ENCODE data around the gene CLEC9A. TPM values are rescaled to one million over a fixed set of nuclear protein-coding genes. Genes with fewer than 3 reads are reported as not detected.

CLEC9A gene
- total RNA-seq, 2 donors from 2014 or later, result not detected

DNA sequence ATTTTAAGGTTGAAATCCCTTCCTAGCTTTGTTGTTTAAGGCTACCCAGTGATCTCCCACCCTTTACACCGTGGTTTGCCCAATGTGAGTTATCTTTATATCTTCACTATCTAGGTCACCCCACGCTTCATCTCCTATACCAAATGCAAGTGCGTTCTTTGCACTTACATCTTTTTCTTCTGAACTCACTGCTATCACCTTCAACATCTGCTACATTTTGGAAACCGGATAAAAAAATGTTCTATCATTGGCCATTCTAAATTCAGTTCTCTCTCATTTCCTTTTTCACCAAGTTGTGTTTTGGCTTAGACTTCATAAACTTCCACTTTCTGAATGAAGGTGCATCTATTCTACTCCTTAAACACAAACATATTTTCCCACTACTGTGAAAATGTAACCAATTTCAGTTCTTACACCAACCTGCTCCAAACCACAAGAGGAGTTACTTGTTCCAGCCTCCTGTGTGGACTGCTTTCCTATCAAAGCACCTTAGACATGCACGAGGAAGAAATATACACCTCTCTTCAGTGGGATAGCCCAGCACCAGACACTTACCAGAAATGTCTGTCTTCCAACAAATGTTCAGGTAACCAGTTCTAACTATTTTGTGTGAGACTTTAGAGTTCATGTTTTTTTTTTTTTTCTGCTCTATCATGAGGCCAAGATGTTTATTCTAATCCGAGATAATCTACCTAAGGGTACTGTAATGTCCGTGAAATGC lies 21.9 kb downstream of the CLEC9A start:
- intact Hi-C loops (cut with DNase I), result no loop called here
- DNase-seq (no peak), ATAC-seq (no peak)

DNA sequence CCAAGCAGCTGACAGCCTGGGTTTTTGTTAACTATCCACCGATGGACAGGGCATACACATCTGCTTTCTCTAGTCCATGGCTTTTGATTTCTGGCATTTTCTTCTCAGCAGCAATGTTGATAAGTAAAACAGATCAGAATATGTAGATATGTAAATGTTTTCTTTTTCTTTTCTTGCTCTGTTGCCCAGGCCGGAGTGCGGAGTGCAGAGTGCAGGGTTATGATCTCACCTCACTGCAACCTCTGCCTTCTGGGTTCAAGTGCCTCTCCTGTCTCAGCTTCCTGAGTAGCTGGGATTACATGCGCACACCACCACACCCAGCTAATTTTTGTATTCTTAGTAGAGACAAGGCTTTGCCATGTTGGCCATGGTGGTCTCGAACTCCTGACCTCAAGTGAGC lies 27.9 kb downstream of the CLEC9A start:
- intact Hi-C loops (cut with DNase I), result no loop called here
- DNase-seq (no peak), ATAC-seq (no peak)

DNA sequence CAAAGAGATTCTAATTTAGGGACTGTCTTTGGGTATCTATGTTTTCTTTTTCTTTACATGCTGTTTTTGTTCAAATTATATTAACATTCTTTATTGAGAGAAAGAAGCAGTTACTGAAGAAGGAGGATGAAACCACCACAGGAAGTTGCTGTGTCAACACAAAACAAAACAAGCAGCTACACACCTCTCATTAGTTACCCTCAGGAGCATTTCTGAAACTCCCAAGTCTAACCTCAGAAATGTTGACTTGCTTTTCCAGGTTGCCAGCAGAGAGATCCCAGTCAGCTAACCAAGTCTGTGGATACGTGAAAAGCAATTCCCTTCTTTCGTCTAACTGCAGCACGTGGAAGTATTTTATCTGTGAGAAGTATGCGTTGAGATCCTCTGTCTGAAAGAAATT lies 34.8 kb downstream of the CLEC9A start:
- no peak for DNase-seq
- no peak for ATAC-seq
- intact Hi-C loops (cut with DNase I), result no loop called here

DNA sequence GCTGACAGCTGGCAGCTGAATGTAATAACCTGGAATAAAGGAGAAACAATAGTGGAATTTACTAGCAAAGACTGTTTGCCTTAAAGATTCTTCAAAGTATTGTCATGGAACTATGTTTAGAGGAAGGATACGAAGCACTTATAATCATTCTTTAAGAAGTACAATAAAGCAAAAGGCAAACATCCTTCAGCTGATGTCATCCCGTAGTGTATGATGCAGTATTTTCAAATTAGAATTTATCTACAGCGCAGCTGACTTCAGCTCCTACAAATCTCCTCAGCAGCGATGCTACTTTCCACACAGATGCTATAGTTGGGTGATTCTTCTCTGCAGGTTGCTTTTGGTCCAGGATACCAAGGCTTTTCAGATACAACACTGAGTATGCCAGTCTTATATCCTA lies 36.8 kb downstream of the CLEC9A start:
- ATAC-seq, result no peak
- intact Hi-C loops (cut with DNase I), result no loop called here
- no peak for DNase-seq

DNA sequence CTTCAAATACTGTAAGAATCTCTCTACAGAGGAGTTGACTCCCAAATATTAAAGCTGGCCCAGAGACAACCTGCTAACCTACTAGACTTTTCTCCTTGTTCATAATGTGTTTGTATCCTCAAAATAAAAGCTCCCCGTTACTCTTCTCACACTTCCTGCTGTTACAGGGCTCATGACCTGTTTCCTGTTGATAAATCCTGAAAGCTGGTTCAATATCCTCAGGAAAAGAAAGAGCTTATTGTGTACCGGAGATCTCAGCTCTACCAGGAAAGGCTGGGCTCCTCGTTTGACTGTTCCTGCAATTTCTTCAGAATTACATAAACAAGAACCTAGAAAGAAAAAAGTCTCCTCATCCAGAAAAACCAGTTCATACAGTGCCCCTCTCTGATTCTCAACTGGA lies 37.5 kb downstream of the CLEC9A start:
- ATAC-seq (peak; percentile 61 to 75), DNase-seq (no peak)
- intact Hi-C loops (cut with DNase I), result no loop called here

DNA sequence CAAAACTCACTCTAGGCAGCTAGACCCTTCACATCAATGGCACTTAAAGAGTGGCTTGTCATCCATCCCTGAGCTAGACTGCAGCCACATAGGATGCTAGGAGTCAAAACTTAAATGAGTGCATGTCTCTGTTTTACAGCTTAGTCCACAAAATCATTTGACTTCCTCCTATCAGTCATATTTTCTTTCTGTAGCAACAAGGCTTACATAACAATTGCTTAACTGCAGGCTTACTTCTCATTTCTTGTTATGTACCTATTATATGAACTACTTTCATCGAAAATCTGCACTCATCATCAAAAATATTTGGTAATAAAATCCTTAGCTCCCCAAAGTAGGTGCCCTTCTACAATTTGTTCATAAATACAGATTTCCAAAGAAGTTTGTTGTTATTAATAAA lies 38.2 kb downstream of the CLEC9A start:
- no peak for DNase-seq
- intact Hi-C loops (cut with DNase I), result no loop called here
- peak; percentile 57 to 75 for ATAC-seq

DNA sequence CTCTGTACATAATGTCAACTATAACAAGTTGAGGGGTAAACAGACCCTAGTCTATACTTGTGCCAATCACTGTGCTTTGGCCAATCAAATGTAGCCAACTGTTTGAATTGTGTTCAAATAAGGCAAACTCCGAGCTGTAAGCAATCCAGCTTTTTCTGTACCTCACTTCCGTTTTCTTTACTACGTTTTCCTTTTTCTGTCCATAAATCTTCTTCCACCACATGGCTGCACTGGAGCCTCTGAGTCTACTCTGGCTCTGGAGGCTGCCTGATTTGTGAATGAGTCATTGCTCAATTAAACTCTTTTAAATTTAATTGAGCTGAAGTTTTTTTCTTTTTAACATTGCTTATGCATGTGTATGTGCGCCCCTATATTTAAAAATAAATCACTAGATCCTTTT lies 38.6 kb downstream of the CLEC9A start:
- intact Hi-C loops (cut with DNase I), result no loop called here
- ATAC-seq (peak in 1 of 2 donors; percentile 54), DNase-seq (no peak)

DNA sequence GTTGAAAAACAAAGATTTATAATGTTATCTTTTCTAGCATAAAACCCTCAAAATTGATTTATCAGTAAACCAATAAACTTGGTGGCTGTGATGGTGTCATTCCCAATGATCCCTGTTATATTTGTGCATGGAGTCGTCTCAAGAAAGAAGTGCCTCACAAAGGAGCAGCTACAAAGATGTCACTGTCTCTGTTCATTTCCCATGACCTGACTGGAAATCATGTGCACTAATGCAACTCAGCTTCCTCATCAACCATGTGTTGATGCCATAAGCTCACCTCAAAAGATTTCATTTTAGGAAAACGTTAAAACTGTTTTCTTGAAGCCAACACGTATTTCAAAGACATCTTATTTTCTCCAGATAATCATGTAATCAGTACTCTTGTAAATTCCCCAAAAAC lies 39.5 kb downstream of the CLEC9A start:
- no peak for DNase-seq
- intact Hi-C loops (cut with DNase I), result no loop called here

DNA sequence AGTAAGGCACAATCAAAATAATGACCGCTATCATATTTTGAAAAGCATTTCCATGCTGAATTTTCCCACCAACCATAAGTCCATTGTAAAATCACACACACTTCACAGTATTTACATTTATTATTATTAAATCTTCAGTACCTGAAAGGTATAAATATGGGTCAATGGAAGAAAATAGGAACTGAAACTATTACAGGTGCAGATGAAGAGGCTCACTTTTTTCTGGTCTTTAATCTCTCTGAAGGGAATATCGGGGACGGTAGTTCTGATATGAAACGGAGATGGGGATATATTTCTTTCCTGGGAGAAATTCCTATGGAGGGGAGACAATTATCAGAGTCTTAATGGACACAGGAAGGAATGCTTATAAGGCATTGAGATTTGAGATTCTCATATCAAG lies 39.9 kb downstream of the CLEC9A start:
- no peak for ATAC-seq
- DNase-seq, result no peak
- intact Hi-C loops (cut with DNase I), result no loop called here

More for the DNA sequence above, 39.5 kb downstream of the CLEC9A start:
- no peak for ATAC-seq

DNA sequence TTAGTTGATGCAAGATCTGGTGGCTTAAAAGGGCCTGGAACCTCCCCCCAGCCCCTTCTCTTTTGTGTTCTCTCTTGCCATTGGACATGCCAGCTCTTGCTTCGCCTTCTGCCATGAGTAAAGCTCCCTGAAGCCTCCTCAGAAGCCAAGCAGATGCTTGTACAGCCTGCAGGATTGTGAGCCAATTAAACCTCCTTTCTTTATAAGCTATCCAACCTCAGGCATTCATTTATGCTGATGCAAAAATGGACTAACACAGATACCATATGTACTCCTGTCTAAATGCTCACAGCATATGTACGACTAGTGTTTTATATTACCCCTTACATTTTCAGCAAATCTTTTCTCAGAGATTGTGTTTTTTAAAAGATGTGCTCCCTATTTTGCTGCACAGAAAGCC lies 41.6 kb downstream of the CLEC9A start:
- ATAC-seq (no peak), DNase-seq (no peak)
- intact Hi-C loops (cut with DNase I), result no loop called here

DNA sequence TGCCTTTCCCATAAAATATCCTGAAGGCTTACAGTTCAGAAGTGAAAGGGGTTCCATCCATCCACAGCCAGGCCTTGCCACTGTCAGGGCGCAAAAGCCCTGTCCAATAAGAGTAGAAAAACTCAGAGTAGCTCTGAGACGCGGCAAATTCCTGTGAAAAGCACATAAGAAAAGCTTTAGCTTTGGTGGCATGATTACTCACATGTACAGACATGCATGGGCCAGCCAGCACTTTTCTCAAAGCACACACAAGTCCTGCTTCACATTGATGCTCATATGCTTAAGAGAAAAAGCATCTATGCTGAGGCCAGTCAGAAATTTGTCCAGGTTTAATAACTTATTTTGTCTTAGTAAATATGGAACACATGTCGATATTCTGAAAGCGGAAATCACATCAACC lies 42.8 kb downstream of the CLEC9A start:
- DNase-seq (no peak), ATAC-seq (no peak)
- intact Hi-C loops (cut with DNase I), result no loop called here

DNA sequence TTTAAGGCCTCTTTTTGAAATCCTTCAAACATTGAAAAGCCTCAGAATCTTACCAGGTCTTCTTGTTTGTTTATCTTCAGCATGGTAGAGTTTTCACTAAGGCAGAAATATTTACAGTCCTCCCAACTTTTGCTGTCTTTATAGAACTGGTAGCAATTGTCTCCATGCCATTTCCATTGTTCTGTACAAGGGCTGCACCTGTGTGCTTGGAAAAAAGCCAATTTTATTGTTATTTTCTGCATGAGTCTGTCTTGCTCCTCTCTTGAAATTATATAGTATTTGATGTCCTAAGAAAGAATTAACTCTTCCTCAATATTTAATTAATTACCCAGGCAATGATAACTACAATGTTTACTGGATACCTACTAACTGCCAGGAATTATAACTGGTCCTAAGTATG lies 45.0 kb downstream of the CLEC9A start:
- ATAC-seq, result no peak
- no peak for DNase-seq
- intact Hi-C loops (cut with DNase I), result no loop called here

DNA sequence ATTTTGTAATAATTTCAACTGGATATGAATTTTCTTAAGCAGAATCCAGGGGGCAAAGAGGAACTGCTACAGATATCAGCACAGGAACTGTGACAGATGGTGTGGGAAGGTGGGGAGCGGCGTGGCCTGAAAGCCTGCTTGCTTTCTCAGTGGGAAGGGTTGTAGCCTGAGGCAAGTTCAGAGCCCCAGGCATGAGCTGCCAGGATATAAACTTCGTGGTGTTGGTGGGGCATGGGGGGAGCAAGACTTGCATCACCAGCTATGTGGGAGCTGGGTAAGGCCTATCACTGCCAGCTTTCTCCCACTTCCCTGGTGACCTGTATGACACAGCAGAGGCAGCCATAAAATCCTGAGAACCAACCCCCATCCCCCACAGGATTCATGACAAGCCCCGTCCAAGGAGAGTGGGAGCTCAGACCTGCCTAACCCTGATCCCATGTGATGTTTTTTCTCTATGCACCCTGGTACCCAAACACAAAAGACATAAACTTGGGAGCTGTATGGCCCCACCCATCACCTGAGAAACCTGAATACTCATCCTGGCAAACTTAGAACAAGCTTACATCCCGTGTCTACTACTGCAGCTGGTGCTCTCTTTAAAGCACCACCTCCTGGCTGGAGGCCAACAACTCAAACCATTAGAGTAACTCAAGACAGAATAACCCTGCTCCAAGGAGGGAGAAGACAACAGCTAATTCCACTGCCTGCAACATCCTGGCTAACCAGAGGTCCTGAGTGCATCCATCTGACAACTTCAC lies 51.8 kb downstream of the CLEC9A start:
- intact Hi-C loops (cut with DNase I), result no loop called here
- no peak for DNase-seq

DNA sequence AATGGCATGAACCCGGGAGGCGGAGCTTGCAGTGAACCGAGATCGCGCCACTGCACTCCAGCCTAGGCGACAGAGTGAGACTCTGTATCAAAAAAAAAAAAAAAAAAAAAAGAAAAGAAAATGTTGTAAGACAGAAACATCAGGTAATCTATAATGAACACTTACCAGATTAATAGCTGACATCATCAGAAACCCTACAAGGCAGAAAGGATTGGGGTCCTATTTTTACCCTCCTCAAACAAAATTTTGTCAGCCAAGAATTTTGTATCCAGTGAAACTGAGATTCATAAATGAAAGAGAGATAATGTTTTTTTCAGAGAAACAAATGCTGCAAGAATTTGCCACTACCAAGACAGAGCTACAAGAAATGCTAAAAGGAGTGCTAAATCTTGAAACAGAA lies 54.3 kb downstream of the CLEC9A start:
- no peak for DNase-seq
- intact Hi-C loops (cut with DNase I), result no loop called here
- no peak for ATAC-seq

More for the DNA sequence above, 51.8 kb downstream of the CLEC9A start:
- ATAC-seq, result no peak

DNA sequence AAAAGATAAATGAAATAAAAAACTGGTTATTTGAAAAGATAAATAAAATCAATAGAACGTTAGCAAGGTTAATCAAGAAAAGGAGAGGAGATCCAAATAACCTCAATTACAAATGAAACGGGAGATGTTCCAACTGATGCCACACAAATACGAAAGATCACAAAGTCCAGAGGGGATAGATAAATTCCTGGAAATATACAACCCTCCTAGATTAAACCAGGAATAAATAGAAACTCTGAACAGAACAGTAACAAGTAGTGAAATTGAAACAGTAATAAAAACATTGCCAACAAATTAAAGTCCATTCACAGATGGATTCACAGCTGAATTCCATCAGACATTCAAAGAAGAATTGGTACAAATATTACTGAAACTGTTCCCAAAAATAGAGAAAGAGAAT lies 55.9 kb downstream of the CLEC9A start:
- intact Hi-C loops (cut with DNase I), result no loop called here
- no peak for ATAC-seq

DNA sequence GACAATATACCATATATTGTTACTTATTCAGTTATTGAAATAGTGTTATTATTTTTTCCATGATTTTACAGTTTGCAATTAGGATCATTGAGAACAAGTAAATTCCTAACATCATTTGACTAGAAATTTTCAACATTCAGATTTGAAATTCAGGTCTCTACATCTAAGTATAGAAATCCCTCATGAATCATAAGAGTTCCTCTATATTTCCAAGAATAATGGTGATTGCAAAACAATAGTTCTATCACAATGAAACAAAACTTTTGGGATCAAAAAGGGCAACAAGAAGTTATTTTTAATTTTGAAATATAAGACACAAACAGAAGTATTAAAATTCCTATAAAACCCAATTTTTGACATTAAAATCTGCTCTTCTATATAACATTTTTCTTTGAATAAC lies 57.5 kb downstream of the CLEC9A start:
- no peak for ATAC-seq
- intact Hi-C loops (cut with DNase I), result no loop called here
- no peak for DNase-seq

More for the DNA sequence above, 55.9 kb downstream of the CLEC9A start:
- no peak for DNase-seq

DNA sequence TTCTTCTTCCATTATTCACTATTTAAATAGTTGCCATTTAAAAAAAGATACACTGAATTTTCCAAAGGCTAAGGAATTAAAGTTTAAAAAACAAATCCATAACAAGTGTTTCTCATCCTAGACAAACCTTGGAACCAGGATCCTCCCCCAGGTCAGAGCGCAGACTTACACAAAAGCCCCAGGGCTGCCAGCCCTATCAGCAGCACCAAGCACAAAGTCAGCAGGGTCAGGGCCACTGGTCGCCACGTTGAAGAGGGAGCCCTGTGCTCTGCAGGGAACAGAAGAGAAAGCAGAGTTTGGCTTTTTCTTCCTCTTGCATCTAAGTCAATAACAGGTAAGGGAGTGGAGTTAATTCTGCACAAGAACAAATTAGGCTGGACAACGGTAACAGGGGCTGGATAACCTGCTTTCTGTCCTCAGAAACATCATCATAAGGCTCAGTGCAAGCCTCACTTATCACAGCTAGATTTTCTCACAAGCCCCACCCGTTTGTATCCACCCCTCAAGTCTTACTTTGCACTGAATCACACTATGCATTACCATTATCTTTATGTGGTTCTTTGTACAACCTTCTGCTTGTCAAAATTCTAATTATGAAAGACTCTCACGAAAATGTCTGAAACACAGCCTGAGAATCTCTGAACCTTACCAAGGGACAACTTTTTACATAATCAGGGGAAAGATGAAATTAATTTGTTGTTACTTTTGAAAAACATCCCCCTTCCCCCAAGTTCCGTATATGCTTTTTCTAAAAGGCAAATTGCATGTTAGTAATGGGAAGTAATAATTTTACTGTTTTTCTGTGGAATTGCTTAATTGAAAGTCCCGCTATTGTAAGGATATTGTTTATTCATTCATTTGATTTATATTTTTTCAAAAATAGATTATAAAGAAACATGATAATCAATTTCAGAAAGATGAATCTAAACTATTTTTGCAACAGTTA lies 58.7 kb downstream of the CLEC9A start:
- DNase-seq (no peak), ATAC-seq (no peak)
- intact Hi-C loops (cut with DNase I), result no loop called here

DNA sequence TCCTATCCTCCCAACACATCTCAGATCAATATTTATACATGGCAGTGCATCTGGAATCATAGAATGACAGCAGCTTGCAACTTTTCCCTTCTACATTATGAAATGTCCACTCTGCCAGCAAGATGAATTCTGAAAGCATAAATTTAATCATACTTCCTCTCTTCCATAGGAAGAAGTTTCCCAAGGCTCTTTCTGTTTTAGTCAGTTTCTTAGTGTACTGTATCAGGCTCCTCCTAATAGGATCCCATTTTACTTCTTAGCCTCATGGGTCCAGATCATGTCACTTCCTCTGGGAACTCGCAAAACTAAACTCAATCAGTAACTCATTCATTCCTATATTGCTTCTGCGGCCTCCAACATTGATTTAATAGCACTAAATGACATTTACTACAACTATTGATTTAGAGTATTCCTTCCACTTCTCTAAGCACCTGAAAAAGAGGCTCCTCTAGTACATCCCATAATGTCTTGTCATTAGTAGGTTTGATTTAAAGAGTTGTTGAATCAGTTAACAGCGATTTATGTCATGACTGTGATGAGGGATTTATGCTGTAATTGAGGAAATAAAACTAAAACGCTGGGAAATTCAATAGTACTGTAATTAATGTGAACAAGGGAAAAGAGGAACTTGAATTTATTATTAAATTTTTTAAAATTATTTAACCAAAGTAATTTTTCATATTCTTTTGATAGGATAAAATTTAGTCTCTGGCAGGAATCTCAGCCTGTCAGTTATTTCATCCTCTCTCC lies 64.3 kb downstream of the CLEC9A start:
- intact Hi-C loops (cut with DNase I), result no loop called here
- peak; percentile 41 to 57 for ATAC-seq
- no peak for DNase-seq

DNA sequence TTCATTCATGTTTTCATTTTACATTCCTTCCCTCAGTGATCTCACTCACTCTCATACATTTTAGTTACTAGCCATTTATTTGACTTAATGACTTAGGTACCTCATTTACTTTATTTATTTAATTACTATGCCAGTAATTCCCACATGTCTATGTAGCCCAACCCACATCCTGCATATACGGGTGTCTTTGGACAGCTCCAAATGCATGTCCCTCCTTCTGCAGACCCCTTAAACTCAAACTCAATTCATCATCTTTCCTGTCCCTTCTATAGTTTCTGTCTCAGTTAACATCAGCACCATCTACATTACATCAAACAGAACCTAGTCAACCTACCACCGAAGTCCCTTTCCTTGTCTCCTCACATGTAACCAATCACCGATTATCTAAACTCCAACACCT lies 65.5 kb downstream of the CLEC9A start:
- no peak for ATAC-seq
- no peak for DNase-seq
- intact Hi-C loops (cut with DNase I), result no loop called here
